ENCODE results near the gene BSPRY. TPM values are rescaled to one million over a fixed set of nuclear protein-coding genes. Genes with fewer than 3 reads are reported as not detected.

Gene BSPRY
- total and polyA plus RNA-seq, 7 experiments from 2014 or later = 0.13 to 9.6 (median 0.48) TPM; not detected in 2

- peaks cover 0 to 62% (median 25%) of the 10 kb centered on the region in 3 experiments for H3K36me3 ChIP-seq (ENCODE audit: control insufficient read depth in 2 of 3, insufficient read depth in 3 of 3, low read length in 3 of 3)
- no peaks in the 10 kb centered on the region for H3K4me1 ChIP-seq (ENCODE audit: control insufficient read depth in 2 of 2, insufficient read depth in 2 of 2, low read length in 2 of 2)
- peak overlapping the region in 1 of 9 donors; percentile 18 for H3K27ac Mint-ChIP-seq
- POLR2A ChIA-PET = no interaction called here
- H3K27me3 Mint-ChIP-seq = no peaks in the 10 kb centered on the region
- intact Hi-C loops (cut with micrococcal nuclease) = no loop called here
- no peaks in the 10 kb centered on the region for H3K9me3 ChIP-seq (ENCODE audit: control insufficient read depth in 2 of 3, low read length in 3 of 3)
- H3K9me3 Mint-ChIP-seq = no peaks in the 10 kb centered on the region
- CTCF ChIA-PET = no interaction called here
- ATAC-seq = no peak
- no peak overlapping the region for H3K4me3 ChIP-seq (ENCODE audit: low read length)
- peaks cover 5 to 51% (median 22%) of the 10 kb centered on the region in 5 donors for H3K36me3 Mint-ChIP-seq
- H3K4me1 Mint-ChIP-seq = peaks cover 0 to 4% (median 0%) of the 10 kb centered on the region in 7 donors
- H3K27me3 ChIP-seq (ENCODE audit: control insufficient read depth in 2 of 2, insufficient read depth in 2 of 2, low read length in 2 of 2) = no peaks in the 10 kb centered on the region
- H3K4me3 Mint-ChIP-seq = no peak overlapping the region
- no peak overlapping the region for H3K27ac ChIP-seq (ENCODE audit: low read depth, low read length)
- DNase-seq = no peak
Observed at GRCh38 chr9:113387560-113388230, 38.4 kb downstream of the BSPRY start.

DNA sequence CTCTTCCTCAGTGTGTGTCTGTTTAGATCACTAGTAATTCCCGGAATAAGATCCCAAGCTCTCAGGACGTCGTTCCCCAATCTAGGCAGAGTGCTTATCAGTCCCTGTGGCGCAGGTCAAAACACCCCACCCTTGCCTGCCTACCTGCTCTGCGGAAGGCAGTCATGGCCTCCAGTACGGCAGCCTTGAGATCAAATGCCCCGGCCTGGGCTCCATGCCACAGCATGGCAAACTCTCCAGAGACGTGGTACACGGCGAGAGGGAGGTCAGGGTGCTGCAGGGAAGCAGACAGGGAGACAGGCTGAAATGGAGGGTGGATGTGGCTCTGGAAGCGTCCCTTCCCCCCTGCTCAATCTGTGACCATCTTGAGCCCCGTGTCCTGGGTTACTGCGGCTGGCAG lies 39.5 kb downstream of the BSPRY start:
- Histone ChIP-seq H3K9me3 (ENCODE audit: control insufficient read depth in 2 of 3, low read length in 3 of 3) (no peaks in the 10 kb centered on the region), H3K27me3 (ENCODE audit: control insufficient read depth in 2 of 2, insufficient read depth in 2 of 2, low read length in 2 of 2) (no peaks in the 10 kb centered on the region), H3K4me1 (ENCODE audit: control insufficient read depth in 2 of 2, insufficient read depth in 2 of 2, low read length in 2 of 2) (no peaks in the 10 kb centered on the region), H3K4me3 (ENCODE audit: low read length) (no peak overlapping the region), H3K27ac (ENCODE audit: low read depth, low read length) (no peak overlapping the region), H3K36me3 (ENCODE audit: control insufficient read depth in 2 of 3, insufficient read depth in 3 of 3, low read length in 3 of 3) (peaks cover 0 to 66% (median 25%) of the 10 kb centered on the region in 3 experiments)
- CTCF ChIA-PET = no interaction called here
- DNase-seq (no peak), ATAC-seq (no peak)
- Mint-ChIP-seq H3K27ac (no peak overlapping the region), H3K4me3 (no peak overlapping the region), H3K27me3 (no peaks in the 10 kb centered on the region), H3K36me3 (peaks cover 5 to 55% (median 22%) of the 10 kb centered on the region in 5 donors), H3K9me3 (no peaks in the 10 kb centered on the region), H3K4me1 (peaks cover 0 to 4% (median 0%) of the 10 kb centered on the region in 7 donors)
- POLR2A ChIA-PET = no interaction called here
- intact Hi-C loops (cut with micrococcal nuclease) = no loop called here

- Histone ChIP-seq H3K27ac (ENCODE audit: low read depth, low read length) (no peak overlapping the region), H3K4me1 (ENCODE audit: control insufficient read depth in 2 of 2, insufficient read depth in 2 of 2, low read length in 2 of 2) (no peaks in the 10 kb centered on the region), H3K9me3 (ENCODE audit: control insufficient read depth in 2 of 3, low read length in 3 of 3) (no peaks in the 10 kb centered on the region), H3K4me3 (ENCODE audit: low read length) (no peak overlapping the region), H3K36me3 (ENCODE audit: control insufficient read depth in 2 of 3, insufficient read depth in 3 of 3, low read length in 3 of 3) (peaks cover 0 to 66% (median 25%) of the 10 kb centered on the region in 3 experiments), H3K27me3 (ENCODE audit: control insufficient read depth in 2 of 2, insufficient read depth in 2 of 2, low read length in 2 of 2) (no peaks in the 10 kb centered on the region)
- ATAC-seq = no peak
- peaks cover 0 to 4% (median 0%) of the 10 kb centered on the region in 7 donors for H3K4me1 Mint-ChIP-seq
- no peak overlapping the region for H3K4me3 Mint-ChIP-seq
- ChIA-PET POLR2A (no interaction called here), CTCF (interaction anchor here (1.0 kb wide), 1 partner anchor 115 kb away, joined by 3 read pairs; no protein-coding TSS in a partner anchor)
- no peaks in the 10 kb centered on the region for H3K9me3 Mint-ChIP-seq
- no peak for DNase-seq
- H3K27ac Mint-ChIP-seq = no peak overlapping the region
- no peaks in the 10 kb centered on the region for H3K27me3 Mint-ChIP-seq
- intact Hi-C loops (cut with micrococcal nuclease) = no loop called here
- peaks cover 5 to 55% (median 22%) of the 10 kb centered on the region in 5 donors for H3K36me3 Mint-ChIP-seq
Observed at GRCh38 chr9:113389451-113389850, 40.1 kb downstream of the BSPRY start.

GRCh38 chr9:113390192-113390960 lies 41.0 kb downstream of the BSPRY start:
- Mint-ChIP-seq H3K27ac (no peak overlapping the region), H3K27me3 (no peaks in the 10 kb centered on the region), H3K9me3 (no peaks in the 10 kb centered on the region), H3K4me1 (peaks cover 0 to 5% (median 3%) of the 10 kb centered on the region in 7 donors), H3K36me3 (peaks cover 5 to 53% (median 25%) of the 10 kb centered on the region in 5 donors), H3K4me3 (no peak overlapping the region)
- H3K27ac ChIP-seq (ENCODE audit: low read depth, low read length) = no peak overlapping the region
- ATAC-seq (no peak), DNase-seq (no peak)
- no peaks in the 10 kb centered on the region for H3K27me3 ChIP-seq (ENCODE audit: control insufficient read depth in 2 of 2, insufficient read depth in 2 of 2, low read length in 2 of 2)
- no peaks in the 10 kb centered on the region for H3K9me3 ChIP-seq (ENCODE audit: control insufficient read depth in 2 of 3, low read length in 3 of 3)
- H3K4me3 ChIP-seq (ENCODE audit: low read length) = no peak overlapping the region
- no peaks in the 10 kb centered on the region for H3K4me1 ChIP-seq (ENCODE audit: control insufficient read depth in 2 of 2, insufficient read depth in 2 of 2, low read length in 2 of 2)
- intact Hi-C loops (cut with micrococcal nuclease) = no loop called here
- ChIA-PET CTCF (interaction anchor here (1.0 kb wide), 1 partner anchor 116 kb away, joined by 3 read pairs; no protein-coding TSS in a partner anchor), POLR2A (no interaction called here)
- peaks cover 0 to 68% (median 25%) of the 10 kb centered on the region in 3 experiments for H3K36me3 ChIP-seq (ENCODE audit: control insufficient read depth in 2 of 3, insufficient read depth in 3 of 3, low read length in 3 of 3)

- intact Hi-C loops (cut with micrococcal nuclease) = no loop called here
- Histone ChIP-seq H3K4me3 (ENCODE audit: low read length) (no peak overlapping the region), H3K27ac (ENCODE audit: low read depth, low read length) (no peak overlapping the region), H3K9me3 (ENCODE audit: control insufficient read depth in 2 of 3, low read length in 3 of 3) (no peaks in the 10 kb centered on the region), H3K27me3 (ENCODE audit: control insufficient read depth in 2 of 2, insufficient read depth in 2 of 2, low read length in 2 of 2) (no peaks in the 10 kb centered on the region), H3K36me3 (ENCODE audit: control insufficient read depth in 2 of 3, insufficient read depth in 3 of 3, low read length in 3 of 3) (peaks cover 0 to 65% (median 19%) of the 10 kb centered on the region in 3 experiments), H3K4me1 (ENCODE audit: control insufficient read depth in 2 of 2, insufficient read depth in 2 of 2, low read length in 2 of 2) (no peaks in the 10 kb centered on the region)
- Mint-ChIP-seq H3K36me3 (peaks cover 5 to 43% (median 19%) of the 10 kb centered on the region in 5 donors), H3K27ac (no peak overlapping the region), H3K9me3 (no peaks in the 10 kb centered on the region), H3K4me1 (peaks cover 0 to 12% (median 6%) of the 10 kb centered on the region in 7 donors), H3K27me3 (no peaks in the 10 kb centered on the region), H3K4me3 (no peak overlapping the region)
- ATAC-seq (no peak), DNase-seq (no peak)
- ChIA-PET CTCF (no interaction called here), POLR2A (no interaction called here)
Observed at GRCh38 chr9:113391917-113392316, 42.6 kb downstream of the BSPRY start.

GRCh38 chr9:113393281-113393680 lies 43.9 kb downstream of the BSPRY start:
- Histone ChIP-seq H3K4me1 (ENCODE audit: control insufficient read depth in 2 of 2, insufficient read depth in 2 of 2, low read length in 2 of 2) (no peaks in the 10 kb centered on the region), H3K27me3 (ENCODE audit: control insufficient read depth in 2 of 2, insufficient read depth in 2 of 2, low read length in 2 of 2) (no peaks in the 10 kb centered on the region), H3K4me3 (ENCODE audit: low read length) (no peak overlapping the region), H3K9me3 (ENCODE audit: control insufficient read depth in 2 of 3, low read length in 3 of 3) (no peaks in the 10 kb centered on the region), H3K27ac (ENCODE audit: low read depth, low read length) (no peak overlapping the region), H3K36me3 (ENCODE audit: control insufficient read depth in 2 of 3, insufficient read depth in 3 of 3, low read length in 3 of 3) (peaks cover 0 to 52% (median 11%) of the 10 kb centered on the region in 3 experiments)
- H3K36me3 Mint-ChIP-seq = peaks cover 0 to 29% (median 11%) of the 10 kb centered on the region in 5 donors
- DNase-seq (no peak), ATAC-seq (no peak)
- POLR2A ChIA-PET = no interaction called here
- H3K4me3 Mint-ChIP-seq = no peak overlapping the region
- no peaks in the 10 kb centered on the region for H3K9me3 Mint-ChIP-seq
- no peak overlapping the region for H3K27ac Mint-ChIP-seq
- no peaks in the 10 kb centered on the region for H3K27me3 Mint-ChIP-seq
- peaks cover 0 to 17% (median 6%) of the 10 kb centered on the region in 7 donors for H3K4me1 Mint-ChIP-seq
- CTCF ChIA-PET = no interaction called here
- intact Hi-C loops (cut with micrococcal nuclease) = no loop called here

Measured in naive thymus-derived CD4-positive, alpha-beta T cell (primary cell).